Mesothelial cell of epicardium (in vitro differentiated cells): ENCODE results near the gene CYP2W1. TPM values are rescaled to one million over a fixed set of nuclear protein-coding genes. Genes with fewer than 3 reads are reported as not detected.
A peak's percentile ranks its signal among the peaks of the same experiment; 100 is the strongest.

Experiments used
- DNase-seq, 2 experiments: peaks; one replicate each; pipeline ENCODE4 v3.0.0; 2021; ENCODE audit warnings: low spot score in 2 of 2; ENCODE audit not compliant: unreplicated experiment in 2 of 2
- H3K27ac Mint-ChIP-seq: 2 replicates; pipeline ENCODE4 v1.8.0; 2021; ENCODE audit warnings: mixed read lengths
- H3K27me3 Mint-ChIP-seq: 2 replicates; pipeline ENCODE4 v1.8.0; 2021; ENCODE audit warnings: low read depth, mixed read lengths
- H3K36me3 Mint-ChIP-seq: 2 replicates; pipeline ENCODE4 v1.8.0; 2021; ENCODE audit warnings: mixed read lengths
- H3K4me1 Mint-ChIP-seq: 2 replicates; pipeline ENCODE4 v1.8.0; 2021; ENCODE audit warnings: mixed read lengths
- H3K4me3 Mint-ChIP-seq: 2 replicates; pipeline ENCODE4 v1.8.0; 2021; ENCODE audit warnings: mild to moderate bottlenecking, moderate library complexity, mixed read lengths
- H3K9me3 Mint-ChIP-seq: 2 replicates; pipeline ENCODE4 v1.8.0; 2021; ENCODE audit warnings: mixed read lengths
- total RNA-seq: library from RNA; stranded (reverse); gene quantifications from 3 replicates; pipeline ENCODE4 v1.2.1, GENCODE V29; 2021
- TF ChIP-seq, protein P1 (sequence below): fragments of 200-600 bp; sonication (generic); IDR thresholded peaks from one replicate; pipeline ENCODE4 v1.5.0; 2021; ENCODE audit warnings: antibody characterized with exemption; ENCODE audit not compliant: unreplicated experiment

The CYP2W1 gene
- total RNA-seq, 1 donor from 2014 or later = 5.6 TPM

DNA sequence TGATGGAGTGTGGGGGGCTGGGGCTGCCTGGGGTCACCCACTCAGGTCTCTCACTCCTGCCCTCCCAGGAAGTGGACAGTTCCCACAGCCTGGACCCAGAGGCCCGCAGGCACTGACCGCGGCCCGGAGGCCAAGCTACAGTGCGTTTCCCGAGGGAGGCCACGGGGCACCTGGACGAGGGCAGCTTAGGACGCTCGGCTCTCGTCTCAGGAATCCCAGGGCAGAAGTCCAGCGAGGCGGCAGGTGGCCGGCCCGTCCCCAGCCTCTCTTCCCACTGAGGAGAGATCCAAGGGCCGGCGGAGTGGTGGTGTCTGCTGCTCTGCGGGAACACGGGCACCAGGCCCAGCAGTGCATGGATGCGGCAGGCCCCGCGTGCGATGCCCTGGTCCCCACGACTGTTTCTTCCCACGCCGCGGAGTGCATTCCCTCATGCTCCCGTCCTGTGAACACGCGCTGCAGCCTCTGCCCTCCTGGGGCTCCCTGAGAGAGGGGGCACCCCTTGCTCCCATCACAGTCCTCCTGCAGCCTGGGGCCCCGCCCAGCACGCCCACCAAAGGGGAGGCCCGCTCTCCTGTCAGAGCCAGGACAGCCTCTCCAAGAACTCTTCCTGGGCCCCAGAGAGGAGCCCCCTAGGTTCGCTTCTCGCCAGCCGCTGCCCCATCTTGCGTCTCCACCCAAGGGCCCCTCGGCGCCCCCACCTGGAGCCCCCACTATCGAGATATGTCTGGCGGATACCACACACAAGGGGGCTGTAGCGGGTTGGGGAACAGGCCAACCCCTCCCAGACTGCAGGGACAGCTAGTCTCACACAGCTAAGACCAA lies 37.0 kb downstream of the CYP2W1 start:
- peaks cover 21% of the 10 kb centered on the region for H3K36me3 Mint-ChIP-seq

DNA sequence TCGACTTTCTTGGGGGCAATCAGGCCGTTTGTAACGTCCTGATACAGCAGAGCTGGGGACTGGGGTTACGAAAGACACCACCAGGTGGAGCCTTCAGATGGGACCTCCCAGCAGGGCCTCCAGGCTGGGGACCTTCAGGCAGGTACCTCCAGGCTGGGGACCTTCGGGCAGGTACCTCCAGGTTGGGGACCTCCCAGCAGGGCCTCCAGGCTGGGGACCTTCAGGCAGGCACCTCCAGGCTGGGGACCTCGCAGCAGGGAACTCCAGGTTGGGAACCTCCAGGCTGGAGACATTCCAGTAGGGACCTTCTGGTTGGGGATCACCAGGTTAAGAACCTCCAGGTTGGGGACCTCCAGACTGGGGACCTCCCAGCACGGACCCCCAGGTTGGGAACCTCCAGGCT lies 37.9 kb downstream of the CYP2W1 start:
- TF ChIP-seq, protein P1, sequence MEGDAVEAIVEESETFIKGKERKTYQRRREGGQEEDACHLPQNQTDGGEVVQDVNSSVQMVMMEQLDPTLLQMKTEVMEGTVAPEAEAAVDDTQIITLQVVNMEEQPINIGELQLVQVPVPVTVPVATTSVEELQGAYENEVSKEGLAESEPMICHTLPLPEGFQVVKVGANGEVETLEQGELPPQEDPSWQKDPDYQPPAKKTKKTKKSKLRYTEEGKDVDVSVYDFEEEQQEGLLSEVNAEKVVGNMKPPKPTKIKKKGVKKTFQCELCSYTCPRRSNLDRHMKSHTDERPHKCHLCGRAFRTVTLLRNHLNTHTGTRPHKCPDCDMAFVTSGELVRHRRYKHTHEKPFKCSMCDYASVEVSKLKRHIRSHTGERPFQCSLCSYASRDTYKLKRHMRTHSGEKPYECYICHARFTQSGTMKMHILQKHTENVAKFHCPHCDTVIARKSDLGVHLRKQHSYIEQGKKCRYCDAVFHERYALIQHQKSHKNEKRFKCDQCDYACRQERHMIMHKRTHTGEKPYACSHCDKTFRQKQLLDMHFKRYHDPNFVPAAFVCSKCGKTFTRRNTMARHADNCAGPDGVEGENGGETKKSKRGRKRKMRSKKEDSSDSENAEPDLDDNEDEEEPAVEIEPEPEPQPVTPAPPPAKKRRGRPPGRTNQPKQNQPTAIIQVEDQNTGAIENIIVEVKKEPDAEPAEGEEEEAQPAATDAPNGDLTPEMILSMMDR = no peak
- no peaks in the 10 kb centered on the region for H3K4me1 Mint-ChIP-seq
- DNase-seq = no peak
- peaks cover 21% of the 10 kb centered on the region for H3K36me3 Mint-ChIP-seq
- H3K27ac Mint-ChIP-seq = no peak overlapping the region
- peaks cover 5% of the 10 kb centered on the region for H3K9me3 Mint-ChIP-seq
- H3K4me3 Mint-ChIP-seq = no peak overlapping the region
- no peaks in the 10 kb centered on the region for H3K27me3 Mint-ChIP-seq

More for the DNA sequence above, 37.0 kb downstream of the CYP2W1 start:
- DNase-seq = peak in 1 of 2 experiments; percentile 18
- Mint-ChIP-seq H3K4me1 (no peaks in the 10 kb centered on the region), H3K4me3 (no peak overlapping the region), H3K9me3 (peaks cover 5% of the 10 kb centered on the region), H3K27ac (no peak overlapping the region), H3K27me3 (no peaks in the 10 kb centered on the region)
- TF ChIP-seq, protein P1 = no peak

DNA sequence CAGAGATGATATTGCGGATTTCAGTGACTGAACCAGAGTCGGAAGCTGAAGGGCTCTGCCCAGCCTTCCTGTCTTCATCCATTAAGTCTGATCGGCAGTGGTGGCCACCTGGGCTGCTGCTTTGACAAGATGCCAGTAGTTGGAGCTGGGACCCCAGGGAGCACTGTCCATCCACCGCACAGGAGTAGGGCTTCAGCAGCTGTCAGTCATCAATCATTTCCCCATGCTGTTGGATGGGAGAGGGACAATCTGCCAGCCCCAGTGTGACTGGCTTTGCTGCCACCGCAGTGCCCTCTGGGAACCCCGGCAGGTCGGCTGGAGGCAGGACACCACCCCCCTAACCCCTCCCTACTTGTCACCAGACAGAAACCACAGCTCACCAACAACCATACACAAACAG lies 38.4 kb downstream of the CYP2W1 start:
- no peaks in the 10 kb centered on the region for H3K27me3 Mint-ChIP-seq
- peaks cover 3% of the 10 kb centered on the region for H3K4me1 Mint-ChIP-seq
- TF ChIP-seq, protein P1 = no peak
- peaks cover 24% of the 10 kb centered on the region for H3K36me3 Mint-ChIP-seq
- H3K27ac Mint-ChIP-seq = no peak overlapping the region
- no peak for DNase-seq
- H3K9me3 Mint-ChIP-seq = peaks cover 5% of the 10 kb centered on the region
- H3K4me3 Mint-ChIP-seq = no peak overlapping the region

DNA sequence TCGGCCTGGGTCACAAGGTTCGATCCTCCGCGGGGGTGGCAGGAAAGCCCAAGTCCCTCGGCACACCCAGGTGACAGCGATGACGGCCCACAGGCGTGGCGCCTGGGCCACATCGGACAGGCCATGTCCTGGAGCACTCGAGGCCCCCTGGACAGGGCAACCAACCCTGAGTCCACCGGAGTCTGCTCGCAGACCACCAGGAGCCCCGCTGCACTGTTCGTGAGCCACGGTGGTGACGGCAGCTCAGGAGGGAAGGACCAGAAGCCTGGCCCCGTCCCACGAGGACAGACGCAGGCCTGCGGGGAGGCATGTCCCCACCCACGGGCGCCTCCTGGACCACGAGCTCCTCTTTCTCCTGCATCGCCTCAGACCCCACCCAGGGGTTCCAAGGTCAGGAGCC lies 39.0 kb downstream of the CYP2W1 start:
- Mint-ChIP-seq H3K27ac (no peak overlapping the region), H3K36me3 (peaks cover 26% of the 10 kb centered on the region), H3K4me1 (peaks cover 9% of the 10 kb centered on the region), H3K4me3 (no peak overlapping the region), H3K9me3 (peaks cover 5% of the 10 kb centered on the region), H3K27me3 (no peaks in the 10 kb centered on the region)
- DNase-seq = peak in 1 of 2 experiments; percentile 16
- TF ChIP-seq, protein P1 = no peak

DNA sequence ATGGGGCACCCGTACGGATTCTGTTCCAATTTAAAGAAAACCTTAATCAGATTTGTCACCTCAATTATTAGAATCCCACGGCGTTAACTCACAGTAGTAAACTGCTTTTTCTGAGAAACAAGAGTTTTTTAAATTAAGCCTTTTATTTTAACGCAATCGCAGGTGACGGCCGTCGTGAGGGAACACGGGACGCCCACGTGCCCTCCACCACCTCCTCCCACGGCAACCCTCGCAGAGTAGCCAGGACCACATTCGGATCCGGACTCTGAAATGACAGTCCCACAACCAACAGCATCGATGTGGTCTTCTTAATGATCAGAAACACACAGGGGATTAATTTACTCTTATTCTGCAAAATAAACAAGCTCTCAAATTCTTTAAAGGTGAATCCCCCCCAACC lies 39.4 kb downstream of the CYP2W1 start:
- TF ChIP-seq, protein P1 = no peak
- H3K27me3 Mint-ChIP-seq = no peaks in the 10 kb centered on the region
- H3K27ac Mint-ChIP-seq = no peak overlapping the region
- H3K4me3 Mint-ChIP-seq = no peak overlapping the region
- H3K4me1 Mint-ChIP-seq = peaks cover 12% of the 10 kb centered on the region
- peaks cover 5% of the 10 kb centered on the region for H3K9me3 Mint-ChIP-seq
- no peak for DNase-seq
- H3K36me3 Mint-ChIP-seq = peaks cover 26% of the 10 kb centered on the region
